ENCODE data around the gene LONRF2.

The LONRF2 gene

GRCh38 chr2:100299548-100299947 lies 22.8 kb downstream of the LONRF2 start:
- no peak for DNase-seq

GRCh38 chr2:100297511-100297910 lies 24.8 kb downstream of the LONRF2 start:
- DNase-seq: no peak

- DNase-seq: no peak
These were observed 28.2 kb downstream of the LONRF2 start for GRCh38 chr2:100294162-100294497.

- DNase-seq: no peak
These were observed 28.8 kb downstream of the LONRF2 start for GRCh38 chr2:100293341-100294161.

- DNase-seq: no peak
These were observed 30.2 kb downstream of the LONRF2 start for GRCh38 chr2:100292022-100292580.

- peak; percentile 21 for DNase-seq
These were observed 30.9 kb downstream of the LONRF2 start for GRCh38 chr2:100291152-100291970.

GRCh38 chr2:100290718-100291151 lies 31.6 kb downstream of the LONRF2 start:
- no peak for DNase-seq

GRCh38 chr2:100289020-100289419 lies 33.3 kb downstream of the LONRF2 start:
- no peak for DNase-seq

GRCh38 chr2:100286318-100286717 lies 36.0 kb downstream of the LONRF2 start:
- DNase-seq: no peak

- DNase-seq: no peak
These were observed 36.6 kb downstream of the LONRF2 start for GRCh38 chr2:100285691-100286090.

- no peak for DNase-seq
These were observed 37.3 kb downstream of the LONRF2 start for GRCh38 chr2:100285011-100285410.

GRCh38 chr2:100283724-100284501 lies 38.4 kb downstream of the LONRF2 start:
- DNase-seq: no peak

- no peak for DNase-seq
These were observed 40.5 kb downstream of the LONRF2 start for GRCh38 chr2:100281521-100282438.

- DNase-seq: no peak
These were observed 42.4 kb downstream of the LONRF2 start for GRCh38 chr2:100279586-100280534.

- no peak for DNase-seq
These were observed 43.3 kb downstream of the LONRF2 start for GRCh38 chr2:100278986-100279385.

- no peak for DNase-seq
These were observed 43.8 kb downstream of the LONRF2 start for GRCh38 chr2:100278501-100278900.

- DNase-seq: no peak
These were observed 44.6 kb downstream of the LONRF2 start for GRCh38 chr2:100277540-100278207.

GRCh38 chr2:100276716-100277115 lies 45.6 kb downstream of the LONRF2 start:
- DNase-seq: no peak

GRCh38 chr2:100275200-100275589 lies 47.1 kb downstream of the LONRF2 start:
- no peak for DNase-seq

GRCh38 chr2:100274566-100275199 lies 47.6 kb downstream of the LONRF2 start:
- no peak for DNase-seq
